Keratinocyte (primary cell): ENCODE data around the gene AMN.

Source experiments
- CTCF ChIP-seq, 3 experiments: IDR thresholded peaks in 1 of 3; conservative IDR thresholded peaks in 1 of 3; optimal IDR thresholded peaks in 1 of 3; 2 replicates in 2 of 3; 3 replicates in 1 of 3; pipeline versions ENCODE3 to v1.5.1; 2011; ENCODE audit warnings: low read length in 3 of 3, mild to moderate bottlenecking in 3 of 3, moderate library complexity in 2 of 3, control low read depth in 1 of 3, inconsistent platforms in 1 of 3; ENCODE audit not compliant: insufficient read depth in 2 of 3; ENCODE audit errors: extremely low read depth in 1 of 3
- EZH2 ChIP-seq: IDR thresholded peaks from one replicate; pipeline ENCODE4 v1.6.1; 2012; ENCODE audit warnings: inconsistent platforms, mild to moderate bottlenecking, low read length, moderate library complexity

- no peak for TF ChIP-seq CTCF (optimal IDR thresholded peaks at IDR 0.05 in 1 of 3, IDR thresholded peaks at IDR 0.05 in 1 of 3, conservative IDR thresholded peaks at IDR 0.05 in 1 of 3; ENCODE audit: extremely low read depth in 1 of 3, insufficient read depth in 2 of 3, low read length in 3 of 3)
- TF ChIP-seq EZH2 = no peak
Measured at GRCh38 chr14:102942069-102942468, 19.6 kb downstream of the AMN start.
